ENCODE data around the gene EEF1AKMT1.

- TF ChIP-seq, protein P1, sequence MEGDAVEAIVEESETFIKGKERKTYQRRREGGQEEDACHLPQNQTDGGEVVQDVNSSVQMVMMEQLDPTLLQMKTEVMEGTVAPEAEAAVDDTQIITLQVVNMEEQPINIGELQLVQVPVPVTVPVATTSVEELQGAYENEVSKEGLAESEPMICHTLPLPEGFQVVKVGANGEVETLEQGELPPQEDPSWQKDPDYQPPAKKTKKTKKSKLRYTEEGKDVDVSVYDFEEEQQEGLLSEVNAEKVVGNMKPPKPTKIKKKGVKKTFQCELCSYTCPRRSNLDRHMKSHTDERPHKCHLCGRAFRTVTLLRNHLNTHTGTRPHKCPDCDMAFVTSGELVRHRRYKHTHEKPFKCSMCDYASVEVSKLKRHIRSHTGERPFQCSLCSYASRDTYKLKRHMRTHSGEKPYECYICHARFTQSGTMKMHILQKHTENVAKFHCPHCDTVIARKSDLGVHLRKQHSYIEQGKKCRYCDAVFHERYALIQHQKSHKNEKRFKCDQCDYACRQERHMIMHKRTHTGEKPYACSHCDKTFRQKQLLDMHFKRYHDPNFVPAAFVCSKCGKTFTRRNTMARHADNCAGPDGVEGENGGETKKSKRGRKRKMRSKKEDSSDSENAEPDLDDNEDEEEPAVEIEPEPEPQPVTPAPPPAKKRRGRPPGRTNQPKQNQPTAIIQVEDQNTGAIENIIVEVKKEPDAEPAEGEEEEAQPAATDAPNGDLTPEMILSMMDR (IDR thresholded peaks at IDR 0.05): no peak
- no peak for TF ChIP-seq POLR2A (IDR thresholded peaks at IDR 0.05)
Measured at GRCh38 chr13:20801707-20802106, 27.9 kb upstream of the EEF1AKMT1 start.

Data from Peyer's patch (tissue), 4 donors.